IPS-18c (cell line): ENCODE data around the gene ASB14.
A peak's percentile ranks its signal among the peaks of the same experiment; 100 is the strongest.

Source experiments
- H3K4me3 ChIP-seq: 2 replicates; pipeline ENCODE4 v1.7.0; 2013; ENCODE audit warnings: low read depth, mild to moderate bottlenecking, low read length, moderate library complexity; ENCODE audit not compliant: insufficient read depth
- H3K9me3 ChIP-seq: one replicate; pipeline ENCODE4 v1.6.1; 2013; ENCODE audit warnings: mild to moderate bottlenecking, low read length, moderate library complexity; ENCODE audit not compliant: control insufficient read depth, insufficient read depth

The ASB14 gene

GRCh38 chr3:57275393-57275792 is 17.1 kb downstream of the ASB14 start:
- peaks cover 2% of the 10 kb centered on the region for H3K9me3 ChIP-seq
- no peak overlapping the region for H3K4me3 ChIP-seq

GRCh38 chr3:57274845-57275244 is 17.6 kb downstream of the ASB14 start:
- Histone ChIP-seq H3K9me3 (peaks cover 2% of the 10 kb centered on the region), H3K4me3 (no peak overlapping the region)

DNA sequence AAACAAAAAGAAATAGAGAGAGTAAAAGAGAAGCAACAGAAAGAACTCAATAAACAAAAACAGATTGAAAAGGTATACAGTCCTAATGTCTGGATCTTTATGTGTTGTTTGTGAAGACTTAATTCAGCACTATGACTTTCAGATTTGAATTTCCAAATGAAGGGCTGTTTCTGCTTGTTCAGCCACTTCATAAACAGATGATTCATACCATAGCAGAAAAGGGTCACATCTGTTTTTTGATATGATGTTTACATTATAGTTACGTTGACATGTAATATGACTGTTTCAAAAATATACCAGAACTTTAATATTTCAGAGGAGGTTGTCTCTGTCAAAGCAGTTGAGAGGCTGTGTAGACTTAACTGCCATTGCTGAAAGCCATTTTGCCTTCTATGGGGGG is 24.1 kb downstream of the ASB14 start:
- Histone ChIP-seq H3K9me3 (no peaks in the 10 kb centered on the region), H3K4me3 (no peak overlapping the region)

- H3K9me3 ChIP-seq, result no peaks in the 10 kb centered on the region
- H3K4me3 ChIP-seq, result no peak overlapping the region
Observed at GRCh38 chr3:57261929-57262328, 30.6 kb downstream of the ASB14 start.

GRCh38 chr3:57261119-57261518 is 31.4 kb downstream of the ASB14 start:
- Histone ChIP-seq H3K9me3 (no peaks in the 10 kb centered on the region), H3K4me3 (no peak overlapping the region)

GRCh38 chr3:57257678-57258077 is 34.8 kb downstream of the ASB14 start:
- H3K4me3 ChIP-seq, result no peak overlapping the region
- H3K9me3 ChIP-seq, result no peaks in the 10 kb centered on the region

DNA sequence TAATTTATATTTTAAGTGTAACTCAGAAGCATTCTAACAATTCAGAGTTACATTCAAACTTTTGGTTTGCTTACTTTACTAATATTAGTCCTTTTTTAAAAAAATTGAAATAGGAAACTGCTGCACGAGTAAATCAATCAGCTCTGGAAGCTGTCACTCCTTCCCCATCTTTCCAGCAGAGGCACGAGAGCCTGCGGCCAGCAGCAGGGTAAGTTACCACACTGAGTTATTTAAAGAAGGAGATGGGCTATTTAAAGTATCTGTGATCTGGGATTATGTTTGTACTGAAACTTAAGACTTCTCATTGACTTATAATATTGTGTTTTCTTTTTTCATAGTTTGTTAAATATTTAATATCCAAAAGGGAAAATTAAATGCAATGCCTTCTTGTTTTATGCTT is 35.6 kb downstream of the ASB14 start:
- no peak overlapping the region for H3K4me3 ChIP-seq
- no peaks in the 10 kb centered on the region for H3K9me3 ChIP-seq

DNA sequence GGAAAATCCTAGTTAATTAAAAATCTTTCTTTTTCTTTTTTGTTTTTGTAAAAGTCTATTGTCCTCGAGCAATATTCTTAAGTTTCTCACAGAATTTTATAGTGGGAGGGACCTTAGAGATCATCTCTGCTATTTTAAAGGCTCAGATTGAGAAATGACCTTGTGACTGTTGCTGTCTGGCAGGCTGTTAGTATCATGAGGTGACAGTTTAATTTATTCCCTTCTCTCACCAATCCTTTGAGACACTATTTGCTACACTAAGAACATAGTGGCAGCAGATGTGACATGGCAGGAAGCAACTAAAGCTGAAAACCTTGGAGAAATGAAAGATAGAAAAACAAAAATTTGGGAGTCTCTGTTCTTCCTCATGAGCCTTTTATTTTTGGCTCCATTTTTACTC is 40.1 kb downstream of the ASB14 start:
- H3K9me3 ChIP-seq, result no peaks in the 10 kb centered on the region
- H3K4me3 ChIP-seq, result no peak overlapping the region

DNA sequence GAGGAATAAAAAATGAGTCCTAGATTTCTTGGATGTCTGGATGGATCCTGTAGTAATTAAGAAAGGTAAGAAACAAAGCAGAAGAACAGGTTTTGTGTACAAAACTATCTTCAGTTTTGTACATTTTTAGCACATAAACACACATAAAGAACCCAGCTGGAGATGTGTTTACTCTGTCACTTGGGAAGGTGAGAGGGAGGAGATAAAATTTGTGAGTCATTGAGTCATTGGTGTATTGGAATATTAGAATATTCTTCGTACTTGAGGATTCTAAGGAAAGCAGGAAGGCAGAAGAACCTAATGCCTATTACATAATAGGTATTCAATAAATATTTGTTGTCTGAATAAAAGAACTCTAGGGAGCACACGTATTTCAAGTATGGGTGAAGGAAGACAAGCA is 47.5 kb downstream of the ASB14 start:
- Histone ChIP-seq H3K9me3 (no peaks in the 10 kb centered on the region), H3K4me3 (no peak overlapping the region)

- no peaks in the 10 kb centered on the region for H3K9me3 ChIP-seq
- H3K4me3 ChIP-seq, result no peak overlapping the region
Observed at GRCh38 chr3:57234613-57235575, 57.6 kb downstream of the ASB14 start.

DNA sequence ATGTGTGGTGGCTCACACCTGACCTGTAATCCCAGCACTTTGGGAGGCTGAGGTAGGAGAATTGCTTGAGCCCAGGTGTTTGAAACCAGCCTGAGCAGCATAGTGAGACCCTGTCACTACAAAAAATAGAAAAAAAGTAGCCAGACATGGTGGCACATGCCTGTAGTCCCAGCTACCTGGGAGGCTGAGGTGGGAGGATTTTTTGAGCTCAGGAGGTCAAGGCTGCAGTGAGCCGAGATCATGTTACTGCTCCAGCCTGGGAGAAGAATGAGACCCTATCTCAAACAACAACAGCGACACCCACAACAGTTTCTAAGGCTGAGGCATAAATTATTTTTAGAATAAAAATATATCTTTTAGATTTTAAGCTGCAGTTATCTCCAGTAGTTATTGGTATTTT is 58.7 kb downstream of the ASB14 start:
- Histone ChIP-seq H3K4me3 (no peak overlapping the region), H3K9me3 (no peaks in the 10 kb centered on the region)

DNA sequence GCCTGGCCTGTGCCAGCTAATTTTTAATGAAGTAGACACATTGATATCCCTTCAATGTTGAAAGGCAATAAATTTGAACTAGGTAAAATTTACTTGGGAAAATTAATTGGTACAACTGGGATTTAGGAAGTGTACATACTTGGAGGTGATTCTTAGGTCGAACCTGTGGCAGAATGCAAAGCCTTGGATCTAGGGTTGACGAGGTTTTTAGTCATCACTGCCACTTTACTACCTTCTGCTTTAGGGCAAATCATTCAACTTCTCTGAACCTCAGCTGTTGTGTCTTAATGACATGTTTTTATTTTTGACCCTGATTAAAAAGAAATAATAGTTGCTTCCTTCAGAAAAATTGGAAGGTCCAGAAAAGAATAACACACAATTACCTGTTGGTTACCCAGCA is 62.5 kb downstream of the ASB14 start:
- Histone ChIP-seq H3K4me3 (no peak overlapping the region), H3K9me3 (no peaks in the 10 kb centered on the region)

DNA sequence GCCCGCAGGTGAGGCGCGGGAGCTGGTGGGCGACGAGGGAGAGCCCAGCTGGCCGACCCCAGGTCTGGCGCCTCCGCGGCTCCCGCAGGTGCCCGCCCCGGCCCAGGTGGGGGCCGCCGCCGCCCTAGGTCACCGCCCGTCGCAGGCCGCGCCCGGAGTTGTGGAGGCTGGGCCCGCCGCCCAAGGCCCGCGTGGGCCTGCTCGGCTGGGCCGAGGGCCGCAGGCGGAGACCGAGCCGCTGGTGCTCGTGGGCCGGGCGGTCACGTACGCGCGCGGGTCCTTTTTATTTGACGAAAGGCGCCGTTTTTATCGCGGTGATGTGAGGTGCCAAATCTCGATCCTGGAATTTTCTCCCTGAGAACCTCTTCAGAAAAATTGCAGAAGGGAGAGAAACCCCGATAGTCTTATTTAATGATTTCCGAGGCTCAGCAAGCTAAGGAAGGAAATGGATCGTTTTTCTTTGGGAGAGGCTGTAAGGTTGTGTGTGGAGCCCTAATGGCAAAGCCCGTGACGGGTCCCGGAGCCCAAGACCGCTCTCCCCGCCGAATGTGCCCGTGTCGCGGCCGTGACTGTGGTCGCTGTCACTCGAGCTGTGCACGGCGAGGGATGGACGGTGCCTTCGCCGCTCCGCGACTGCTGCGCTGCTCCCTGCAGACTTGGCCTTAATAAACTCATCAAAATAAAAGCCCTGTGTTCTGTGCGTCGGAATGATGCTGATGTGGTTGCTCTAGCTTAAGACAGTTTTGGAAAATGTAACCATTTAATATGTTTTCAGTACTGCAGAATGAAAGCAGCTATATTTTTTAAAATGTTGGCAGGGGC is 64.3 kb downstream of the ASB14 start:
- Histone ChIP-seq H3K9me3 (no peaks in the 10 kb centered on the region), H3K4me3 (peak overlapping the region; percentile 92)

GRCh38 chr3:57227204-57227929 is 65.1 kb downstream of the ASB14 start, which contains the start of gene APPL1:
TSS of gene APPL1 (plus strand) at chr3:57227729. CDS start at chr3:57227884, 155 bp downstream.
- H3K4me3 ChIP-seq, result peak within 1 kb of the TSS; percentile 92
- H3K9me3 ChIP-seq, result no peaks in the 10 kb centered on the region

DNA sequence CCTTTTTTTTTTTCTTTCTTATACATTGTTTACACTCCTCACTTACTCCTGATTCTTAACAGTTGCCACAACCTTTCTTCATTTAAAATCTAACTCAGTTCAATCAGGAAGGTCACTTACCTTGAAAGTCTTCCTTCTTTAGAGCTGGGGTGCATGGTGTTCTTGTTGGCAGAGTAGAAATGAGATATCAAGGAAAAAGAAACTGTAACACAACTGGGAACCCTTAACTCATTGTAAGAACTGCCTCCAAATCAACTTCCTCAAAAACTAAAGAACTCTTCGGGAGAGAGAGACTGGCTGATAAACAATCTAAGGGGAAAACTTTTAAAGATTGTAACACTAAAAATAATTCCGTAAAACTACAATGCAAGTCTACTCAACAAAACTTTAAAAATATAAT is 66.3 kb downstream of the ASB14 start:
- Histone ChIP-seq H3K4me3 (no peak overlapping the region), H3K9me3 (no peaks in the 10 kb centered on the region)

DNA sequence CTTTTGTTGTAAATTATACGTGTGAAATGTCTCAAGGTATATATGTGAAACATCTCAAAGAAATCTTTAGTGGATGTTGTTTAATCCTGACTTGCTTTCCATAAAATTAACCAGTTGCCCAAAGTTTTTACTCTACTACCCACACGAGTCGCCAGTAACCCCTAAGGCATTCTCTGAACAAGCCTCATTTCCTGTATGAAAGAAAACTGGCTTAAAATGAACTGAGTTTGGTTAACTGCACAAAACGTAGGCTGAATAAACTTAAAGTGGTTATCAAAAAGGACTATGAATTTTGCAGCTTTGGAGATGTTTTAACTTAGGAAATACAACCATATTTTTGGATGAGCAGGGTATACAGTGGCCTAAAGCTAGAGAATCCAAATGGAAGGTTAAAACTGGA is 67.6 kb downstream of the ASB14 start:
- no peak overlapping the region for H3K4me3 ChIP-seq
- no peaks in the 10 kb centered on the region for H3K9me3 ChIP-seq

GRCh38 chr3:57221883-57222282 is 70.6 kb downstream of the ASB14 start:
- no peak overlapping the region for H3K4me3 ChIP-seq
- H3K9me3 ChIP-seq, result no peaks in the 10 kb centered on the region
